ENCODE data around the gene MIER2. TPM values are rescaled to one million over a fixed set of nuclear protein-coding genes. Genes with fewer than 3 reads are reported as not detected.
A peak's percentile ranks its signal among the peaks of the same experiment; 100 is the strongest.

The MIER2 gene
- 8.8 and 15.2 TPM in 2 replicates for polyA plus RNA-seq (2011; rRNA removed)
- 9.2 and 13.2 TPM in 2 replicates for polyA plus RNA-seq (2012; cell fraction: cytosol; rRNA removed)
- polyA plus RNA-seq (2012; cell fraction: nucleus; rRNA removed): 29.6 and 40.2 TPM in 2 replicates
- polyA plus RNA-seq (2017; fragmentation: RNase III; extraction: RNeasy Plus Mini Kit Qiagen cat#74134 plus additional on column Dnase treatment): 9.3 to 11.5 TPM (median 11.2 TPM) in 3 replicates
- polyA minus RNA-seq (2011; rRNA and poly(A)+ RNA removed): 27.5 and 61.5 TPM in 2 replicates

GRCh38 chr19:344625-345319 lies at the start of gene MIER2:
TSS of gene MIER2 (minus strand) at chr19:344796. CDS start at chr19:344782, 14 bp downstream.
- peak within 1 kb of the TSS; percentile 93 for H3K4me2 ChIP-seq
- DNase-seq (ENCODE audit: low read depth in 1 of 2, low spot score in 1 of 2): peak; percentile 80
- POLR2A ChIA-PET: no interaction called here
- H3K27ac ChIP-seq: peak within 1 kb of the TSS; percentile 92 to 99
- peak; percentile 95 for ATAC-seq
- FAIRE-seq: no peak
- H3K9me3 ChIP-seq: no peaks in the 10 kb centered on the region
- peaks cover 17% of the 10 kb centered on the region; the same call in 2 of the 3 replicates for H3K4me1 ChIP-seq
- no peak for TF ChIP-seq HDAC2 (IDR thresholded peaks at IDR 0.05)
- no peak for TF ChIP-seq CEBPB (IDR thresholded peaks at IDR 0.05)
- TF ChIP-seq HOXB13 (CRISPR knock-in tag; IDR thresholded peaks at IDR 0.05; ENCODE audit: low read depth): 0 out of 2 replicates have a peak, but pooled peaks have one; percentile 27
- no peak for TF ChIP-seq FOSB (CRISPR knock-in tag; IDR thresholded peaks at IDR 0.05)
- TF ChIP-seq TP53 (CRISPR knock-in tag; IDR thresholded peaks at IDR 0.05): no peak
- TF ChIP-seq RCOR1 (IDR thresholded peaks at IDR 0.05; ENCODE audit: low read depth, low read length): no peak
- peak; percentile 63; the same call in 1 of the 2 replicates for TF ChIP-seq HOXB5 (CRISPR knock-in tag; IDR thresholded peaks at IDR 0.05)
- TF ChIP-seq RAD21 (conservative IDR thresholded peaks at IDR 0.05 in 1 of 2, IDR thresholded peaks at IDR 0.05 in 1 of 2): no peak
- TF ChIP-seq SREBF2 (IDR thresholded peaks at IDR 0.05): no peak
- TF ChIP-seq ZSCAN20 (CRISPR knock-in tag; IDR thresholded peaks at IDR 0.05): no peak
- TF ChIP-seq KDM1A (IDR thresholded peaks at IDR 0.05; ENCODE audit: low read depth): no peak
- no peak for TF ChIP-seq USF2 (IDR thresholded peaks at IDR 0.05)
- no peak for TF ChIP-seq TFCP2L1 (CRISPR knock-in tag; IDR thresholded peaks at IDR 0.05)
- TF ChIP-seq NFE2L2 (conservative IDR thresholded peaks at IDR 0.05; ENCODE audit: low read length): no peak
- no peak for TF ChIP-seq ZC3H11A (IDR thresholded peaks at IDR 0.05)
- TF ChIP-seq ELK1 (IDR thresholded peaks at IDR 0.05; ENCODE audit: low read depth, low read length): no peak
- TF ChIP-seq, protein P1, sequence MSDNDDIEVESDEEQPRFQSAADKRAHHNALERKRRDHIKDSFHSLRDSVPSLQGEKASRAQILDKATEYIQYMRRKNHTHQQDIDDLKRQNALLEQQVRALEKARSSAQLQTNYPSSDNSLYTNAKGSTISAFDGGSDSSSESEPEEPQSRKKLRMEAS (IDR thresholded peaks at IDR 0.05): peak; percentile 91
- TF ChIP-seq RNF2 (IDR thresholded peaks at IDR 0.05; ENCODE audit: borderline replicate concordance, low read depth): no peak
- 0 out of 2 replicates have a peak, but pooled peaks have one; percentile 68 for TF ChIP-seq MYC (IDR thresholded peaks at IDR 0.05; ENCODE audit: borderline replicate concordance, low read length)
- TF ChIP-seq EP300 (IDR thresholded peaks at IDR 0.05): no peak
- TF ChIP-seq EHMT2 (IDR thresholded peaks at IDR 0.05; ENCODE audit: low read depth): no peak
- TF ChIP-seq CHD4 (IDR thresholded peaks at IDR 0.05; ENCODE audit: borderline replicate concordance): no peak
- peak; percentile 31; the same call in 1 of the 2 replicates for TF ChIP-seq PHF8 (IDR thresholded peaks at IDR 0.05; ENCODE audit: borderline replicate concordance, low read depth)
- no peak for TF ChIP-seq REST (IDR thresholded peaks at IDR 0.05)
- TF ChIP-seq ATOH8 (CRISPR knock-in tag; IDR thresholded peaks at IDR 0.05; ENCODE audit: low read depth): no peak
- peak; percentile 79 for TF ChIP-seq POLR2A (IDR thresholded peaks at IDR 0.05; ENCODE audit: low read length)
- TF ChIP-seq BHLHE40 (IDR thresholded peaks at IDR 0.05; ENCODE audit: low read depth, low read length): no peak
- TF ChIP-seq HES2 (IDR thresholded peaks at IDR 0.05): no peak
- no peak for TF ChIP-seq NPAS2 (CRISPR knock-in tag; IDR thresholded peaks at IDR 0.05; ENCODE audit: borderline replicate concordance)
- no peak for TF ChIP-seq ZFP36 (IDR thresholded peaks at IDR 0.05; ENCODE audit: borderline replicate concordance, partially characterized antibody)
- no peak for TF ChIP-seq JUNB (IDR thresholded peaks at IDR 0.05)
- peak; percentile 58 to 82; a peak in 4 of 5 replicates for TF ChIP-seq JUN (IDR thresholded peaks at IDR 0.05)
- no peak for TF ChIP-seq CBX8 (IDR thresholded peaks at IDR 0.05)
- TF ChIP-seq, protein P2, sequence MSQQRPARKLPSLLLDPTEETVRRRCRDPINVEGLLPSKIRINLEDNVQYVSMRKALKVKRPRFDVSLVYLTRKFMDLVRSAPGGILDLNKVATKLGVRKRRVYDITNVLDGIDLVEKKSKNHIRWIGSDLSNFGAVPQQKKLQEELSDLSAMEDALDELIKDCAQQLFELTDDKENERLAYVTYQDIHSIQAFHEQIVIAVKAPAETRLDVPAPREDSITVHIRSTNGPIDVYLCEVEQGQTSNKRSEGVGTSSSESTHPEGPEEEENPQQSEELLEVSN (IDR thresholded peaks at IDR 0.05; ENCODE audit: borderline replicate concordance, low read depth): peak; percentile 73
- peak within 1 kb of the TSS; percentile 94 for H3K4me3 ChIP-seq
- CTCF ChIA-PET: no interaction called here
- 28% methylated on average over 36 of the region's 77 CpGs for WGBS (ENCODE audit: missing lambda C conversion rate)

Data from A549 (cell line).